ENCODE data around the gene MATCAP1. TPM values are rescaled to one million over a fixed set of nuclear protein-coding genes. Genes with fewer than 3 reads are reported as not detected.

The MATCAP1 gene
- total and polyA plus RNA-seq, 2 of the 13 experiments (the other 11 are each of a cell fraction or from before 2014, with no cell fraction given), result 11.2 to 24.5 TPM

DNA sequence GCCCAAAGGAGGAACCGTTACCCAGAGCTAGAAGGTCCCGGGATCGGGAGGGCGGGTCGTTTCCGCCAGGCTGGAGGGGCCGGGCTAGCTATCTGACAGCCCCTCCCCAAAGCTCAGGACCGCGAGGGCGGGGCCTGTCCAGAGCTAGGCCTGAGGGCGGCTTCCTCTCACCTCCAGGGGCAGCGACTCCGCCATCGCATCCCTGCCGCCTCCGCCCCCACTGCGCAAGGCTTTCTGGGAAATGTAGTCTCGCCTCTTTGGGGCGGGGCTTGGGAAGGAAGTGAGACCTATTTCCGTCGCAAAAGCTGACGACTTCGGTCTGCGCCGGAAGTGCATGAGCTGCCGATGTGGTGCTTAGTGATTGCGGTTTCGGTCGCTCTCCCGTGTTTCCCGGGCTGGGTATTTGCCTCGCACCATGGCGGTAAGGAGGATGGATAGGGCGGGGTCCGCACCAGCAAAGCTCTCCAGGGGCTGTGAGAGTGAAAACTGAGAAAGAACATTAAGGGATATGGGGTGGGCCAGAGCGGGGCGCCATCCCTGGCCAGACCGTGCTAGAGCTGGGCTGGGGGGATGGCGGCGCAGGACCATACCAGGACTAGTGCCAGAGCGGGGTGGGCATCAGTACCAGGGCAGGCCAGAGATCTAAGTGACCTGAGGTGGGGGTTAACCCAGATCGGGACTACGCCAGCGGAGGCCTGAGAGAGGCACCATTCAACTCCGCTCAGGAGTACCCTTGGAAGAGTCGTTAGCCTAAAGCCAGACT, 43.2 kb upstream of the MATCAP1 start, which contains the start of gene TMEM208 (continued):
- TF ChIP-seq, protein P1, sequence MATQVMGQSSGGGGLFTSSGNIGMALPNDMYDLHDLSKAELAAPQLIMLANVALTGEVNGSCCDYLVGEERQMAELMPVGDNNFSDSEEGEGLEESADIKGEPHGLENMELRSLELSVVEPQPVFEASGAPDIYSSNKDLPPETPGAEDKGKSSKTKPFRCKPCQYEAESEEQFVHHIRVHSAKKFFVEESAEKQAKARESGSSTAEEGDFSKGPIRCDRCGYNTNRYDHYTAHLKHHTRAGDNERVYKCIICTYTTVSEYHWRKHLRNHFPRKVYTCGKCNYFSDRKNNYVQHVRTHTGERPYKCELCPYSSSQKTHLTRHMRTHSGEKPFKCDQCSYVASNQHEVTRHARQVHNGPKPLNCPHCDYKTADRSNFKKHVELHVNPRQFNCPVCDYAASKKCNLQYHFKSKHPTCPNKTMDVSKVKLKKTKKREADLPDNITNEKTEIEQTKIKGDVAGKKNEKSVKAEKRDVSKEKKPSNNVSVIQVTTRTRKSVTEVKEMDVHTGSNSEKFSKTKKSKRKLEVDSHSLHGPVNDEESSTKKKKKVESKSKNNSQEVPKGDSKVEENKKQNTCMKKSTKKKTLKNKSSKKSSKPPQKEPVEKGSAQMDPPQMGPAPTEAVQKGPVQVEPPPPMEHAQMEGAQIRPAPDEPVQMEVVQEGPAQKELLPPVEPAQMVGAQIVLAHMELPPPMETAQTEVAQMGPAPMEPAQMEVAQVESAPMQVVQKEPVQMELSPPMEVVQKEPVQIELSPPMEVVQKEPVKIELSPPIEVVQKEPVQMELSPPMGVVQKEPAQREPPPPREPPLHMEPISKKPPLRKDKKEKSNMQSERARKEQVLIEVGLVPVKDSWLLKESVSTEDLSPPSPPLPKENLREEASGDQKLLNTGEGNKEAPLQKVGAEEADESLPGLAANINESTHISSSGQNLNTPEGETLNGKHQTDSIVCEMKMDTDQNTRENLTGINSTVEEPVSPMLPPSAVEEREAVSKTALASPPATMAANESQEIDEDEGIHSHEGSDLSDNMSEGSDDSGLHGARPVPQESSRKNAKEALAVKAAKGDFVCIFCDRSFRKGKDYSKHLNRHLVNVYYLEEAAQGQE (IDR thresholded peaks at IDR 0.05; ENCODE audit: borderline replicate concordance in 1 of 2, low read depth in 1 of 2, low read length in 2 of 2), result no peak
- TF ChIP-seq PTBP1 (IDR thresholded peaks at IDR 0.05; ENCODE audit: low read depth, low read length, poor library complexity, severe bottlenecking) (no peak), ZZZ3 (CRISPR knock-in tag; IDR thresholded peaks at IDR 0.05; ENCODE audit: borderline replicate concordance) (peak; percentile 98; the same call in 1 of the 2 replicates), ZNF30 (CRISPR knock-in tag; IDR thresholded peaks at IDR 0.05) (no peak), ZNF616 (CRISPR knock-in tag; IDR thresholded peaks at IDR 0.05; ENCODE audit: low read depth) (peak; percentile 95), ZSCAN31 (CRISPR knock-in tag; IDR thresholded peaks at IDR 0.05; ENCODE audit: low read depth) (peak; percentile 37; the same call in 1 of the 2 replicates), ZNF577 (CRISPR knock-in tag; IDR thresholded peaks at IDR 0.05; ENCODE audit: borderline replicate concordance, low read depth) (no peak), ZSCAN22 (CRISPR knock-in tag; IDR thresholded peaks at IDR 0.05) (peak; percentile 96), FOXO1 (CRISPR knock-in tag; IDR thresholded peaks at IDR 0.05) (peak; percentile 67; the same call in 1 of the 2 replicates), KDM4B (CRISPR knock-in tag; IDR thresholded peaks at IDR 0.05) (peak; percentile 89; the same call in 1 of the 2 replicates), ZNF776 (CRISPR knock-in tag; IDR thresholded peaks at IDR 0.05) (peak; percentile 99), ZMYM2 (CRISPR knock-in tag; IDR thresholded peaks at IDR 0.05) (no peak; the same call in 1 of the 2 replicates), ZSCAN25 (CRISPR knock-in tag; IDR thresholded peaks at IDR 0.05) (peak; percentile 87; the same call in 1 of the 2 replicates), CHCHD3 (CRISPR knock-in tag; IDR thresholded peaks at IDR 0.05) (0 out of 2 replicates have a peak, but pooled peaks have one; percentile 5), MZF1 (CRISPR knock-in tag; IDR thresholded peaks at IDR 0.05; ENCODE audit: borderline replicate concordance) (no peak), ISX (CRISPR knock-in tag; conservative IDR thresholded peaks at IDR 0.05) (no peak), GATAD1 (CRISPR knock-in tag; IDR thresholded peaks at IDR 0.05) (peak; percentile 100), ZNF138 (CRISPR knock-in tag; IDR thresholded peaks at IDR 0.05; ENCODE audit: low read depth) (no peak), ZMAT3 (CRISPR knock-in tag; conservative IDR thresholded peaks at IDR 0.05) (no peak), XRCC5 (optimal IDR thresholded peaks at IDR 0.05; ENCODE audit: low read length) (peak; percentile 97)
- TF ChIP-seq, protein P2, sequence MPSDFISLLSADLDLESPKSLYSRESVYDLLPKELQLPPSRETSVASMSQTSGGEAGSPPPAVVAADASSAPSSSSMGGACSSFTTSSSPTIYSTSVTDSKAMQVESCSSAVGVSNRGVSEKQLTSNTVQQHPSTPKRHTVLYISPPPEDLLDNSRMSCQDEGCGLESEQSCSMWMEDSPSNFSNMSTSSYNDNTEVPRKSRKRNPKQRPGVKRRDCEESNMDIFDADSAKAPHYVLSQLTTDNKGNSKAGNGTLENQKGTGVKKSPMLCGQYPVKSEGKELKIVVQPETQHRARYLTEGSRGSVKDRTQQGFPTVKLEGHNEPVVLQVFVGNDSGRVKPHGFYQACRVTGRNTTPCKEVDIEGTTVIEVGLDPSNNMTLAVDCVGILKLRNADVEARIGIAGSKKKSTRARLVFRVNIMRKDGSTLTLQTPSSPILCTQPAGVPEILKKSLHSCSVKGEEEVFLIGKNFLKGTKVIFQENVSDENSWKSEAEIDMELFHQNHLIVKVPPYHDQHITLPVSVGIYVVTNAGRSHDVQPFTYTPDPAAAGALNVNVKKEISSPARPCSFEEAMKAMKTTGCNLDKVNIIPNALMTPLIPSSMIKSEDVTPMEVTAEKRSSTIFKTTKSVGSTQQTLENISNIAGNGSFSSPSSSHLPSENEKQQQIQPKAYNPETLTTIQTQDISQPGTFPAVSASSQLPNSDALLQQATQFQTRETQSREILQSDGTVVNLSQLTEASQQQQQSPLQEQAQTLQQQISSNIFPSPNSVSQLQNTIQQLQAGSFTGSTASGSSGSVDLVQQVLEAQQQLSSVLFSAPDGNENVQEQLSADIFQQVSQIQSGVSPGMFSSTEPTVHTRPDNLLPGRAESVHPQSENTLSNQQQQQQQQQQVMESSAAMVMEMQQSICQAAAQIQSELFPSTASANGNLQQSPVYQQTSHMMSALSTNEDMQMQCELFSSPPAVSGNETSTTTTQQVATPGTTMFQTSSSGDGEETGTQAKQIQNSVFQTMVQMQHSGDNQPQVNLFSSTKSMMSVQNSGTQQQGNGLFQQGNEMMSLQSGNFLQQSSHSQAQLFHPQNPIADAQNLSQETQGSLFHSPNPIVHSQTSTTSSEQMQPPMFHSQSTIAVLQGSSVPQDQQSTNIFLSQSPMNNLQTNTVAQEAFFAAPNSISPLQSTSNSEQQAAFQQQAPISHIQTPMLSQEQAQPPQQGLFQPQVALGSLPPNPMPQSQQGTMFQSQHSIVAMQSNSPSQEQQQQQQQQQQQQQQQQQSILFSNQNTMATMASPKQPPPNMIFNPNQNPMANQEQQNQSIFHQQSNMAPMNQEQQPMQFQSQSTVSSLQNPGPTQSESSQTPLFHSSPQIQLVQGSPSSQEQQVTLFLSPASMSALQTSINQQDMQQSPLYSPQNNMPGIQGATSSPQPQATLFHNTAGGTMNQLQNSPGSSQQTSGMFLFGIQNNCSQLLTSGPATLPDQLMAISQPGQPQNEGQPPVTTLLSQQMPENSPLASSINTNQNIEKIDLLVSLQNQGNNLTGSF (CRISPR knock-in tag; IDR thresholded peaks at IDR 0.05), result peak; percentile 82

Data from HepG2 (cell line).